Measurements from ENCODE around the gene POU4F3. TPM values are rescaled to one million over a fixed set of nuclear protein-coding genes. Genes with fewer than 3 reads are reported as not detected.

Gene POU4F3
- total and polyA plus RNA-seq, 3 donors from 2014 or later = not detected

- H3K9me3 ChIP-seq = no peaks in the 10 kb centered on the region
- no peak for DNase-seq
- H3K36me3 ChIP-seq (ENCODE audit: low read depth, missing control alignments) = no peaks in the 10 kb centered on the region
- TF ChIP-seq, protein P1, sequence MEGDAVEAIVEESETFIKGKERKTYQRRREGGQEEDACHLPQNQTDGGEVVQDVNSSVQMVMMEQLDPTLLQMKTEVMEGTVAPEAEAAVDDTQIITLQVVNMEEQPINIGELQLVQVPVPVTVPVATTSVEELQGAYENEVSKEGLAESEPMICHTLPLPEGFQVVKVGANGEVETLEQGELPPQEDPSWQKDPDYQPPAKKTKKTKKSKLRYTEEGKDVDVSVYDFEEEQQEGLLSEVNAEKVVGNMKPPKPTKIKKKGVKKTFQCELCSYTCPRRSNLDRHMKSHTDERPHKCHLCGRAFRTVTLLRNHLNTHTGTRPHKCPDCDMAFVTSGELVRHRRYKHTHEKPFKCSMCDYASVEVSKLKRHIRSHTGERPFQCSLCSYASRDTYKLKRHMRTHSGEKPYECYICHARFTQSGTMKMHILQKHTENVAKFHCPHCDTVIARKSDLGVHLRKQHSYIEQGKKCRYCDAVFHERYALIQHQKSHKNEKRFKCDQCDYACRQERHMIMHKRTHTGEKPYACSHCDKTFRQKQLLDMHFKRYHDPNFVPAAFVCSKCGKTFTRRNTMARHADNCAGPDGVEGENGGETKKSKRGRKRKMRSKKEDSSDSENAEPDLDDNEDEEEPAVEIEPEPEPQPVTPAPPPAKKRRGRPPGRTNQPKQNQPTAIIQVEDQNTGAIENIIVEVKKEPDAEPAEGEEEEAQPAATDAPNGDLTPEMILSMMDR (IDR thresholded peaks at IDR 0.05) = no peak
- no peak for TF ChIP-seq POLR2A (IDR thresholded peaks at IDR 0.05)
- intact Hi-C loops (cut with DNase I; ENCODE audit: low total_unique reads) = no loop called here
- H3K4me1 ChIP-seq = peaks cover 5% of the 10 kb centered on the region
- peaks cover 7% of the 10 kb centered on the region for H3K27me3 ChIP-seq
- H3K4me3 ChIP-seq = no peak overlapping the region
- WGBS, 2 donors = 1 to 2% methylated on average over 8 of the region's 8 CpGs
- no peak overlapping the region for H3K27ac ChIP-seq
Measured at GRCh38 chr5:146337928-146338327, 711 bp upstream of the POU4F3 start.

GRCh38 chr5:146339715-146340259, 1.1 kb downstream of the POU4F3 start:
- WGBS, 2 donors = 4 to 7% methylated on average over 21 to 32 of the region's 44 CpGs
- Histone ChIP-seq H3K27ac (no peak overlapping the region), H3K9me3 (no peaks in the 10 kb centered on the region), H3K4me1 (peaks cover 7% of the 10 kb centered on the region), H3K4me3 (no peak overlapping the region), H3K36me3 (ENCODE audit: low read depth, missing control alignments) (no peaks in the 10 kb centered on the region), H3K27me3 (peaks cover 7% of the 10 kb centered on the region)
- intact Hi-C loops (cut with DNase I; ENCODE audit: low total_unique reads) = no loop called here
- TF ChIP-seq POLR2A (IDR thresholded peaks at IDR 0.05) = no peak
- TF ChIP-seq, protein P1 (IDR thresholded peaks at IDR 0.05) = no peak
- DNase-seq = no peak

DNA sequence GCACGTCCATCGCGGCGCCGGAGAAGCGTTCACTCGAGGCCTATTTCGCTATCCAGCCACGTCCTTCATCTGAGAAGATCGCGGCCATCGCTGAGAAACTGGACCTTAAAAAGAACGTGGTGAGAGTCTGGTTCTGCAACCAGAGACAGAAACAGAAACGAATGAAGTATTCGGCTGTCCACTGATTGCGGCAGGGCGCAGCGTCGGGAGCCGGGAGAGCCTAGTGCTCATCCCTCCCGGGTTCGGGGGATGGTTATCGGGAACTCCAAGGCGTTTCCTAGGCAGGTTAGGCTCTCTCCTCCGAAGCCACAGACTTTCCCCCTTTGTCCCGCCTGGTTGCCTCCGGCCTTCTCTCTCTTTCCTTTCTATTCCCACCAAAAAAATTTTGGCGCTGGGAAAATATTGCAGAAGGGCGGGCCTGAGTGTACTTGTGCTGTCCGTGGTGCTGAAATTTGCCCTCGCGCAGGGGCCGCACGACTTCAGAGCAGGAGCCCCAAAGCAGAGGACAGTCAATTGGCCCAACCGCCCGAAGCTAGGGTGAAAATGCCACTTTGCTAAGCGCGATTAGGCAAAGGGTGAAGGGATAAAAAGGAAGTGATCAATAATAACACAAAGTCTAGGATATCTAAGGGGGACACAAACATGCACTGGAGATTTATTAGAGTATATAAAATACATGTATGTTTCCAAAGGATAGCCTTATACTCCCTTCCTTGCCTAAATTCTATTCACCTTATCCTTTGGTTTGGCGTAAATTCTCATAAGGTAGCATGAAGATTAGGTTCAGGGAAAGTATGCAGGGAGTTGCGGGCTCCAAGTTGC, 1.8 kb downstream of the POU4F3 start:
- WGBS, 2 donors = 3 to 4% methylated on average over 40 of the region's 40 CpGs
- Histone ChIP-seq H3K27ac (no peak overlapping the region), H3K9me3 (no peaks in the 10 kb centered on the region), H3K36me3 (ENCODE audit: low read depth, missing control alignments) (no peaks in the 10 kb centered on the region), H3K27me3 (peaks cover 12% of the 10 kb centered on the region), H3K4me3 (no peak overlapping the region), H3K4me1 (peaks cover 8% of the 10 kb centered on the region)
- peak; percentile 75 for DNase-seq
- intact Hi-C loops (cut with DNase I; ENCODE audit: low total_unique reads) = no loop called here
- TF ChIP-seq, protein P1 (IDR thresholded peaks at IDR 0.05) = no peak
- no peak for TF ChIP-seq POLR2A (IDR thresholded peaks at IDR 0.05)

DNA sequence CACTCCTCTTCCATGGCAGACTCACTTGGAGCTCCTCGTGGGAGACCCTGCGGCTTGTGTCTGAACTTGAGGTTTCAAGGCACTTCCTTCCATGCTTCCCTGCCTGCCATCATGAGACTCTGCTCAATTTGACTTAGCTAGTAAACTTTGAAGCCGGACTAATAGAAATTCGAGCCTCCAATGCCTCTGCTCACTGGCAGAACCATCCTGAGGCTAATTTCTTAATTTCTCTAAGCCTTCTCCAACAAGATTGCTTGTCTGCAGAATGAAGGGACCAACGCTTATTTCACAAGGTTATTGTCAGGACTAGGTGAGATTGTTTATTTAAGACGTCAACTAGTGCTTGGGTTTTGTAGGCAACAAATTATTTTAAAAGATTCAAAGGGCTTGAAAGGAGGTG, 3.2 kb downstream of the POU4F3 start:
- H3K27me3 ChIP-seq = peaks cover 12% of the 10 kb centered on the region
- intact Hi-C loops (cut with DNase I; ENCODE audit: low total_unique reads) = no loop called here

More for the DNA sequence above, 3.2 kb downstream of the POU4F3 start:
- Histone ChIP-seq H3K4me3 (no peak overlapping the region), H3K4me1 (peaks cover 8% of the 10 kb centered on the region), H3K9me3 (no peaks in the 10 kb centered on the region), H3K36me3 (ENCODE audit: low read depth, missing control alignments) (no peaks in the 10 kb centered on the region), H3K27ac (no peak overlapping the region)
- no peak for DNase-seq
- TF ChIP-seq, protein P1 (IDR thresholded peaks at IDR 0.05) = no peak
- TF ChIP-seq POLR2A (IDR thresholded peaks at IDR 0.05) = no peak
- 6 to 9% methylated on average over 6 of the region's 6 CpGs for WGBS, 2 donors

All from testis (tissue), 3 donors.